Nephron progenitor cell (in vitro differentiated cells): Measurements from ENCODE around the gene LPCAT1.
A peak's percentile ranks its signal among the peaks of the same experiment; 100 is the strongest.

Experiments
- DNase-seq: peaks from one replicate; pipeline ENCODE4 v3.0.0; 2021
- H3K27ac Mint-ChIP-seq: 2 replicates; pipeline ENCODE4 v1.8.0; 2021; ENCODE audit warnings: mild to moderate bottlenecking, moderate library complexity, mixed read lengths
- H3K27me3 Mint-ChIP-seq: 2 replicates; pipeline ENCODE4 v1.8.0; 2021; ENCODE audit warnings: mild to moderate bottlenecking, low read depth, mixed read lengths; ENCODE audit not compliant: poor library complexity
- H3K36me3 Mint-ChIP-seq: 2 replicates; pipeline ENCODE4 v1.8.0; 2021; ENCODE audit warnings: low read depth, mixed read lengths
- H3K4me1 Mint-ChIP-seq: 2 replicates; pipeline ENCODE4 v1.8.0; 2021; ENCODE audit warnings: mixed read lengths
- H3K4me3 Mint-ChIP-seq: 2 replicates; pipeline ENCODE4 v1.8.0; 2021; ENCODE audit warnings: mild to moderate bottlenecking, moderate library complexity, mixed read lengths
- H3K9me3 Mint-ChIP-seq: 2 replicates; pipeline ENCODE4 v1.8.0; 2021; ENCODE audit warnings: mild to moderate bottlenecking, moderate library complexity, mixed read lengths
- TF ChIP-seq, protein P1 (sequence below): fragments of 200-600 bp; sonication (generic); IDR thresholded peaks from 2 replicates; pipeline ENCODE4 v1.5.0; 2021; ENCODE audit warnings: antibody characterized with exemption

The LPCAT1 gene

GRCh38 chr5:1502737-1503120 is 21.0 kb downstream of the LPCAT1 start:
- Mint-ChIP-seq H3K9me3 (no peaks in the 10 kb centered on the region), H3K27ac (no peak overlapping the region), H3K27me3 (peaks cover 2% of the 10 kb centered on the region), H3K36me3 (peaks cover 10% of the 10 kb centered on the region), H3K4me3 (no peak overlapping the region), H3K4me1 (peaks cover 38% of the 10 kb centered on the region)
- TF ChIP-seq, protein P1, sequence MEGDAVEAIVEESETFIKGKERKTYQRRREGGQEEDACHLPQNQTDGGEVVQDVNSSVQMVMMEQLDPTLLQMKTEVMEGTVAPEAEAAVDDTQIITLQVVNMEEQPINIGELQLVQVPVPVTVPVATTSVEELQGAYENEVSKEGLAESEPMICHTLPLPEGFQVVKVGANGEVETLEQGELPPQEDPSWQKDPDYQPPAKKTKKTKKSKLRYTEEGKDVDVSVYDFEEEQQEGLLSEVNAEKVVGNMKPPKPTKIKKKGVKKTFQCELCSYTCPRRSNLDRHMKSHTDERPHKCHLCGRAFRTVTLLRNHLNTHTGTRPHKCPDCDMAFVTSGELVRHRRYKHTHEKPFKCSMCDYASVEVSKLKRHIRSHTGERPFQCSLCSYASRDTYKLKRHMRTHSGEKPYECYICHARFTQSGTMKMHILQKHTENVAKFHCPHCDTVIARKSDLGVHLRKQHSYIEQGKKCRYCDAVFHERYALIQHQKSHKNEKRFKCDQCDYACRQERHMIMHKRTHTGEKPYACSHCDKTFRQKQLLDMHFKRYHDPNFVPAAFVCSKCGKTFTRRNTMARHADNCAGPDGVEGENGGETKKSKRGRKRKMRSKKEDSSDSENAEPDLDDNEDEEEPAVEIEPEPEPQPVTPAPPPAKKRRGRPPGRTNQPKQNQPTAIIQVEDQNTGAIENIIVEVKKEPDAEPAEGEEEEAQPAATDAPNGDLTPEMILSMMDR, result no peak
- no peak for DNase-seq

DNA sequence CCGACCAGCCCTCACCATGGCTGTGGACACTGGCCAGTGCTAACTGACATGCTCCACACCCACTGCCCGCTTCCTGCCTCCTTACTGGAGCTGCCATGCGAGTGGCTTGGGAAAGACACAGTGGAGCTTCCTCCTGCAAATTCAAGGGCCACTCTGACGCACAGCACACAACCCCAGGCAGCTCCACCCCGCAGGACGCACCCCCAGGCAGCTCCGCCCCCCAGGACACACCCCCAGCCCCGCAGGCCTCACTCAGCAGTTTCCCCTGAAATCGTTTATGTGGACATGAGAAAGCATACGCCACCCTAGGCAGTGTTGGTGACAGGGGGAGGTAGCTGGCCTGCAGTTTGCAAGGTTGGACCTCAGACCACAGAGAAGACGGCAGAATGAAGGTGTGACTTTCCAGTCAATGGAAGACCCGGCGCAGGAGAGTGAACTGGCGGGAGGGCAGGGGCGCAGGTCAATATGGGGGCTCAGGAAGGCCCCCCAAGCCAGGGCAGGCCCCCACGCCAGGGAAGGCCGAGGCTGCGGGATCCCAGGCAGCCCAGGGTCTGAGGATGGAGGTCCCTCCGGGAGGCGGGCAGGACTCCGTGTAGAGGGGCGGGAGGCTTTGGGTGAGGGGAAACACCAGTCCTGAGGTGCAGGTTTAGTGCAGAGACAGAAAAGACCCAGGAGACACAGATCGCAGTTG is 21.6 kb downstream of the LPCAT1 start:
- DNase-seq, result no peak
- Mint-ChIP-seq H3K27ac (no peak overlapping the region), H3K36me3 (peaks cover 8% of the 10 kb centered on the region), H3K4me1 (peaks cover 33% of the 10 kb centered on the region), H3K27me3 (peaks cover 2% of the 10 kb centered on the region), H3K4me3 (no peak overlapping the region), H3K9me3 (no peaks in the 10 kb centered on the region)
- TF ChIP-seq, protein P1, result no peak

DNA sequence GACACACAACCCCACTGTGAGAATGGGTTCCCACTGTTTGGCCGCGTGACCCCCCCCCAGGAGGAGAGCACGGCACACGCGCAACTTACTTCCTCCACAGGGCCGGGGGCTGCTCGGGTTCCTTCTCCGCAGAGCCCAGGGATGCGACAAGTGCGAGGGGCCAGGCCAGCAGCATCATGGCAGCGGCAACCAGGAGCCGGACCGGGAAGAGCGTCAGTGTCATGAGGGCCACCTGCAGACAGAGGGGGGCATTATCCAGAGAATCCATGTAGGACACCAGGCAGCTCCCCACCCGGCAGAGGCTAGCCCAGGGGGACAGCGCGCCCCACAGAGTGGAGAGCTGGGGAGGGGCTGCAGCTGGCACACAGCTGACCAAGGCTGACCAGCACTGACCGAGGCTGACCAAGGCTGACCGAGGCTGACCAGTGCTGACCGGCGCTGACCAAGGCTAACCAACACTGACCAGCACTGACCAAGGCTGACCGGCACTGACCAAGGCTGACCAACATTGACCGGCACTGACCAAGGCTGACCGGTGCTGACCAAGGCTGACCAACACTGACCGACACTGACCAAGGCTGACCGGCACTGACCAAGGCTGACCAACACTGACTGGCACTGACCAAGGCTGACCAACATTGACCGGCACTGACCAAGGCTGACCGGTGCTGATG is 22.3 kb downstream of the LPCAT1 start:
- Mint-ChIP-seq H3K27ac (no peak overlapping the region), H3K4me1 (peaks cover 27% of the 10 kb centered on the region), H3K4me3 (no peak overlapping the region), H3K36me3 (peaks cover 12% of the 10 kb centered on the region), H3K9me3 (no peaks in the 10 kb centered on the region), H3K27me3 (no peaks in the 10 kb centered on the region)
- TF ChIP-seq, protein P1, result no peak
- DNase-seq, result no peak

- no peak overlapping the region for H3K27ac Mint-ChIP-seq
- peaks cover 17% of the 10 kb centered on the region for H3K36me3 Mint-ChIP-seq
- H3K4me1 Mint-ChIP-seq, result peaks cover 24% of the 10 kb centered on the region
- no peak for DNase-seq
- H3K4me3 Mint-ChIP-seq, result no peak overlapping the region
- TF ChIP-seq, protein P1, result no peak
- no peaks in the 10 kb centered on the region for H3K9me3 Mint-ChIP-seq
- no peaks in the 10 kb centered on the region for H3K27me3 Mint-ChIP-seq
Measured at GRCh38 chr5:1500411-1501091, 23.2 kb downstream of the LPCAT1 start.

- DNase-seq, result no peak
- H3K4me3 Mint-ChIP-seq, result no peak overlapping the region
- H3K9me3 Mint-ChIP-seq, result no peaks in the 10 kb centered on the region
- TF ChIP-seq, protein P1, result no peak
- no peaks in the 10 kb centered on the region for H3K27me3 Mint-ChIP-seq
- H3K27ac Mint-ChIP-seq, result peak overlapping the region; percentile 95
- H3K4me1 Mint-ChIP-seq, result peaks cover 22% of the 10 kb centered on the region
- peaks cover 17% of the 10 kb centered on the region for H3K36me3 Mint-ChIP-seq
Measured at GRCh38 chr5:1499851-1500250, 23.9 kb downstream of the LPCAT1 start.
